ENCODE data around the gene CEP164. TPM values are rescaled to one million over a fixed set of nuclear protein-coding genes. Genes with fewer than 3 reads are reported as not detected.
"Not testable (repeated sequence)": the region's sequence is repeated elsewhere in the genome, so short reads cannot be mapped to it uniquely, and the experiment has no call there.

CEP164 gene
- total and polyA plus RNA-seq, 2 of the 8 experiments (the other 6 are each of a cell fraction or from before 2014, with no cell fraction given): 8.4 to 20.8 TPM

GRCh38 chr11:117405898-117406297, 78.2 kb downstream of the CEP164 start:
- H3K56ac ChIP-seq (replicated peaks; ENCODE audit: insufficient read length, low read depth, low read length); H2BK120ac ChIP-seq (replicated peaks; ENCODE audit: low read depth, low read length); H4K5ac ChIP-seq (ENCODE audit: insufficient read length, low read depth, low read length); H4K91ac ChIP-seq (replicated peaks; ENCODE audit: insufficient read length, low read length); H3K79me2 ChIP-seq (ENCODE audit: control insufficient read depth in 1 of 2, insufficient read depth in 2 of 2, low read length in 2 of 2); H2BK5ac ChIP-seq (ENCODE audit: low read depth, low read length); H3K4me2 ChIP-seq (ENCODE audit: insufficient read depth in 1 of 2, low read depth in 2 of 2, low read length in 2 of 2); DNase-seq (ENCODE audit: low read depth in 1 of 2, low spot score in 2 of 2); H3K14ac ChIP-seq (ENCODE audit: insufficient read length); H3K18ac ChIP-seq (ENCODE audit: extremely low read depth, low read length); H3K23me2 ChIP-seq (ENCODE audit: low read depth, low read length); H3K23ac ChIP-seq (ENCODE audit: insufficient read length); H3K9ac ChIP-seq (replicated peaks in 1 of 4; ENCODE audit: extremely low read depth in 1 of 4, low read depth in 3 of 4, low read length in 3 of 4); FAIRE-seq; H3K4me3 ChIP-seq (ENCODE audit: extremely low read depth in 1 of 4, insufficient read depth in 2 of 4, low read depth in 3 of 4, low read length in 4 of 4); H4K20me1 ChIP-seq (replicated peaks in 1 of 2; ENCODE audit: control insufficient read depth in 1 of 2, insufficient read depth in 2 of 2, low read length in 2 of 2); H3K79me1 ChIP-seq (ENCODE audit: low read depth, low read length); H2BK15ac ChIP-seq (ENCODE audit: low read length); H3K27me3 ChIP-seq (replicated peaks in 1 of 4; ENCODE audit: control insufficient read depth in 3 of 4, extremely low read depth in 1 of 4, insufficient read depth in 3 of 4, low read length in 3 of 4); H3K27ac ChIP-seq (ENCODE audit: low read depth, low read length); H2AK5ac ChIP-seq (ENCODE audit: low read depth, low read length); H4K8ac ChIP-seq (ENCODE audit: extremely low read depth, insufficient read depth, low read length); H3K4ac ChIP-seq (replicated peaks; ENCODE audit: insufficient read length, low read depth, low read length); H3K4me1 ChIP-seq (replicated peaks in 1 of 4; ENCODE audit: control insufficient read depth in 3 of 4, insufficient read depth in 4 of 4, low read length in 3 of 4); H2BK20ac ChIP-seq (ENCODE audit: low read length); H2AFZ ChIP-seq (ENCODE audit: low read length); CTCF ChIA-PET (ENCODE audit: partially characterized antibody); H2BK12ac ChIP-seq (ENCODE audit: low read depth, low read length); POLR2A ChIA-PET (ENCODE audit: partially characterized antibody): not testable (repeated sequence)
- 95% methylated on average over 2 of the region's 2 CpGs; no CpG with 5 or more reads in 1 of the 2 experiments for WGBS, 2 experiments (ENCODE audit: extremely low coverage in 1 of 2, insufficient coverage in 1 of 2, insufficient read length in 1 of 2, insufficient replicate concordance in 2 of 2, low coverage in 1 of 2, low lambda C conversion rate in 2 of 2, missing lambda C conversion rate in 1 of 2)
- Histone ChIP-seq H3K9me3 (ENCODE audit: insufficient read depth in 2 of 2, low read depth in 1 of 2, low read length in 1 of 2) (peaks cover 7 to 12% of the 10 kb centered on the region in 2 experiments), H3K36me3 (ENCODE audit: control insufficient read depth in 2 of 4, insufficient read depth in 4 of 4, low read length in 3 of 4) (peaks cover 0 to 13% (median 2%) of the 10 kb centered on the region in 4 experiments; a peak in 4 of 8 replicates)
